Activated naive CD4-positive, alpha-beta T cell treated with anti-CD3 and anti-CD28 coated beads, Interleukin-2, amount 50 U/mL, for 16 hours (primary cell): ENCODE data around the gene SPACDR.

Experiments
- DNase-seq: peaks from one replicate; pipeline ENCODE4 v3.0.0-alpha.2; 2020

SPACDR gene

DNA sequence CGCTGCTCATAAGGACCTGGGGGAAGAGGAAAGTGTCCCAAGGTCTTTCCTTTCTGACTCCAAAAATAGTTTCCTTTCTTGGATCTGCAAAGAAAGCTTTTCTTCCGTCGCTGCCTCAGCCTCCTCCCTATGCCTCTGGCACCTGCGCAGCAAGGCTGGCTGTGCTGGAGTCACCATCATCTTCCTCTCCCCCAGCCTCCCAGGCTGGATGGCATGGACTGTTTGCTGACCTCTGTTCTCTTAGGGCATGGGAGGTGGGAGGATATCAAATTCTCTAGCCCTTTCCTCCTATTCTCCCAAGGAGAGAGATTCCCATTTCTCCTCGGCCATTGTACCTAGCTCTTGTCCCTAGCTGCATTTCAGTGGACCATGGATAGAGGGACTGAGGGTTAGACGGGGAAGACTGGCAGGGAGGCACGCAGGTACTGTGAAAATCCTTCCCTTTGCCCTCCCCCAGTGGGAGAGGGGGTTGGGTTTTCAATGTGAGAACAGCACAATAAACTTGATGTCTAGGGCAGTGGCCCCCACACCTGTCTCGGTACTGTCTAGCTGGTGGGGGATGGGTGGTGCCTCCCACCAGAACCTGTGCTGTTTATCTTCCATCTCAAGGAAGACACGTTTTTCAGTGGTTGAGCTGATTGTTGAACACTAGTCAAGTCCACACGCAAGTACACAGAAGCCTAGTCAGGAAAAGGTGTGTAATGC lies 30.3 kb downstream of the SPACDR start:
- DNase-seq = no peak

GRCh38 chr7:100433276-100433591 lies 30.8 kb downstream of the SPACDR start:
- DNase-seq = no peak

DNA sequence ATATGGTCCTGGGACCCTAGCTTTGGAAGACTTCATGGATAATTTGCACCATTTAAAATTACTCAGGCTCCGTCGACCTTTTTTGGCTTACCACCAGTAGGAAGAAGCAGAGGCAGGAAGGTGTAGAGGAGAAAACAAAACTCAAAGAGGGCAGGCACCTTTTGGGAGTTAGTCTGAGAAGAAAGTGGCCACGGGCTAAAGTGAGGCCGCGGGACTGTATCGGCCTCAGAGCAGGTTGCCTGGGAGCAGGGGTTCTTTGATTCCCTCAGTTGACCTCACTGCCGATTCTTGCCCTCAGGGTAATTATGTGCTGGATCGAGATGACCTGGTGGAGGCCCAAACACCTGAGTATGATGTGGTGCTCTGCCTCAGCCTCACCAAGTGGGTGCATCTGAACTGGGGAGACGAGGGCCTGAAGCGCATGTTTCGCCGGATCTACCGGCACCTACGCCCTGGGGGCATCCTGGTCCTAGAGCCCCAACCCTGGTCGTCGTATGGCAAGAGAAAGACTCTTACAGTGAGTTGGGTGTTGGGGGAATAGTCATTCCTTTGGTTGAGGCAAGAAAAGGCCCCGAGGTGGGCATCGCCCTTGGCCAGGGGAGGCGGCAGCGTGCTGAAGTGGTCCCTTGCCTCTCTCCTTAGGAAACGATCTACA lies 31.3 kb downstream of the SPACDR start:
- DNase-seq = no peak

- no peak for DNase-seq
Measured at GRCh38 chr7:100432053-100432452, 32.0 kb downstream of the SPACDR start.

- no peak for DNase-seq
Measured at GRCh38 chr7:100431286-100431735, 32.7 kb downstream of the SPACDR start.

- peak; percentile 52 for DNase-seq
Measured at GRCh38 chr7:100430493-100431285, 33.4 kb downstream of the SPACDR start.

DNA sequence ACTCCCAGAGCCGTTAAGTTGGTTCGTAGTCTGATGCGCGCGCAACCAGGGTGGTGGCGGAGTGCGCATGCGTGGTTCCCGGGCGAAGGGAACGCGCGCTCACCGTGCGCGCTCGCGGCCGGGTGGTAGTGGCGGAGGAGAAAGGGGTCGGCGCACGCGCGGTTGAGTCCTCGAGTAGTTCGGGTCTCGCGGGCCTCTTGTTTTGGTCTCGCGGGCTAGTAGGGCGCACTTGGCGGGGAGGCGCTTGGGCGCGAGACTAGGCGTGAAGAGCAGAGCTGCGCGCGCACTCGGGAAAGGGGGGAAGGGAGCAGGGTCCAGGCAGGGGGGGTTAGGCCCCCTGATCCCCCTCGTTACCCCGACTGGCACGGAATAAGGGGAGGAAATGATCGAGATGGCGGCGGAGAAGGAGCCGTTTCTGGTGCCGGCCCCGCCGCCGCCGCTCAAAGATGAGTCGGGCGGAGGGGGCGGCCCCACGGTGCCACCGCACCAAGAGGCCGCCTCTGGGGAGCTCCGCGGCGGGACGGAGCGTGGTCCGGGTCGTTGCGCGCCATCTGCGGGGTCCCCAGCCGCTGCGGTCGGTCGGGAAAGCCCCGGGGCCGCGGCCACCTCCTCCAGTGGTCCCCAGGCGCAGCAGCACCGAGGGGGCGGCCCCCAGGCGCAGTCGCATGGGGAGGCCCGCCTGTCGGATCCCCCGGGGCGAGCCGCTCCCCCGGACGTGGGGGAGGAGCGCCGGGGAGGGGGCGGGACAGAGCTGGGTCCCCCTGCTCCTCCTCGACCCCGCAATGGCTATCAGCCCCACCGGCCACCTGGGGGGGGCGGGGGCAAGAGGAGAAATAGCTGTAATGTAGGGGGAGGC lies 34.2 kb downstream of the SPACDR start, which contains the start of gene MEPCE:
Gene MEPCE (plus strand): TSS at position 195 of the 856 bp plus-strand sequence. CDS start 188 bp downstream, at position 383.
- peak; percentile 96 for DNase-seq

- peak; percentile 100 for DNase-seq
Measured at GRCh38 chr7:100428967-100429636, 35.0 kb downstream of the SPACDR start.

GRCh38 chr7:100428199-100428966 lies 35.7 kb downstream of the SPACDR start, which contains the start of gene ZCWPW1:
Gene ZCWPW1 (minus strand): TSS chr7:100428703. CDS start chr7:100420649, 8,054 bp downstream.
- DNase-seq = peak; percentile 96

DNA sequence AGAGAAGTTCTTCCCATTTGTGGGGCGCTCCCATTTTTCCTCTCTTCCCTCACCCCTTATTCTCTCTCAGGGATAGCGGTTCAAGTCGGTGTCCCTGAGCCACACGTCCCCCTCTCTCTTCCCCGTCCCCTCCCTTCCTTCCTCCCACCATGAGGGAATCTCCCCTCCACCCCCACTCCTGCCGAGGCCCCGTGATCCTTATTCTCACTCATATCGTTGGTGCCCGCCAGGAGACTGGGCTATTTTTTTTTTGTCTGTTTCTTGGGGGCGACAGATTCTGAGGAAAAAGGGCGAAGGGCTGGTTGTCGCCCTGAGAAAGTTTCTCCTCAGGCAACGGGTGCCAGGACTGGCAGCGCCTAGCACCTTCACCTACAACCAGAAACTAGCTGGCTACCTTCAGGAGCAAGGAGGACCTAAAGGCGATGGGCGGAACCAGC lies 36.3 kb downstream of the SPACDR start:
- DNase-seq = no peak

DNA sequence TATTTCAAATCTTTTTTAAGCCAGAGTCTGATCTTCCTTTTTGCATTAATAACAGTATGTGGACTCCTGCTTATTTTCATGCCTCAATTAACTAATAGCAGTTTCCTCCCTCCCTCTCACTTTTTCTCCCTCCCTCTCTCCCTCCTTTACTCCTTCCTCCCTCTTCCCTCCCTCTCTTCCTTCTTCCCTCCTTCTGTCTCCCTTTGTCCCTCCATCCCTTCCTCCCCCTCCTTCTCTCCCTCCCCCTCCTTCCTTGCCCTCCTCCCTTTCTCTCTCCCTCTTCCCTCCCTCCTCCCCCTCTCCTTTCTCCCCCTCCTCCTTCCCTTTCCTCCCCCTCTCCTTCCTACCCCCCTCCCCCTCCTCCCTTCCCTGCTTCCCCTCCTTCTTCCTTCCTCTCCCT lies 37.5 kb downstream of the SPACDR start:
- DNase-seq = no peak

GRCh38 chr7:100425347-100425746 lies 38.7 kb downstream of the SPACDR start:
- DNase-seq = no peak

GRCh38 chr7:100423315-100423714 lies 40.7 kb downstream of the SPACDR start:
- no peak for DNase-seq

GRCh38 chr7:100419660-100420226 lies 44.3 kb downstream of the SPACDR start:
- no peak for DNase-seq

DNA sequence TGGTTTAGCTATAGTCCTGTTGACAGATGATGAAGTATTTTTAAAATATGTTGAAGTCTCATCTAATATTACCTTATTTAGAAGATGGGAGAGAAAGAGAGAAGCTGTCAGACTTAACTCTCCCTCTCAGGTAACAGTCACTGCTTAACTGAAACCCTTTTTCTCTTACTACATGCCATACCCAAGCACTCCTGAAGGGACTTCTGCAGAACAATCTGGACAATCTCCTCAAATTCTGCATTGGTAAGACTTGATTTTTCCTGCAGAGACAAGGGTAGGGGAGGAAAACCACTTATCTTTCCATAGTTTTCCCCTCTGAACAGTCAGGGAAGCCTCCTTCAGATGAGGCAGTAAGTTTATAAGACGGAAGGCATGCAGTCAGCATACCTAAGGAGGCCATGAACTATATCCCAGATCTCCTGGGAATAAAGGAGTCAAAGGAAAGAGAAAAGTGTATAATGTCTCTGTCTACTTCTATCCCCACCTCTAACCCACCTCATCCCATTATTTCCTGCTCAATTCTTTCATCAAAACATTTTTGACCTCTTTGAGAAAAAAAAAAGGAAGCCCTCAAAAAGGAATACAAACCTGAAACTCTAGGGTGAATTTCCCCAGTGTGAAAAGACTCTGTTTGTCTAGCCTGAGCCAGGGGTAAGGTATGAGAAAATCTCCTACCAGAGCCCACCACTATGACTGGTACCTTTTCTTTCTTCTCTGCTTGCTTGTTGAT lies 45.0 kb downstream of the SPACDR start:
- no peak for DNase-seq

- no peak for DNase-seq
Measured at GRCh38 chr7:100415448-100415847, 48.6 kb downstream of the SPACDR start.

- DNase-seq = no peak
Measured at GRCh38 chr7:100413889-100414288, 50.2 kb downstream of the SPACDR start.

- DNase-seq = no peak
Measured at GRCh38 chr7:100413346-100413745, 50.7 kb downstream of the SPACDR start.

- DNase-seq = no peak
Measured at GRCh38 chr7:100411101-100411500, 53.0 kb downstream of the SPACDR start.
